ENCODE measurements around the gene RAB6B.

Gene RAB6B

GRCh38 chr3:133894353-133895207 is 1.1 kb downstream of the RAB6B start:
- no peak for DNase-seq (ENCODE audit: low read depth in 3 of 3)

DNA sequence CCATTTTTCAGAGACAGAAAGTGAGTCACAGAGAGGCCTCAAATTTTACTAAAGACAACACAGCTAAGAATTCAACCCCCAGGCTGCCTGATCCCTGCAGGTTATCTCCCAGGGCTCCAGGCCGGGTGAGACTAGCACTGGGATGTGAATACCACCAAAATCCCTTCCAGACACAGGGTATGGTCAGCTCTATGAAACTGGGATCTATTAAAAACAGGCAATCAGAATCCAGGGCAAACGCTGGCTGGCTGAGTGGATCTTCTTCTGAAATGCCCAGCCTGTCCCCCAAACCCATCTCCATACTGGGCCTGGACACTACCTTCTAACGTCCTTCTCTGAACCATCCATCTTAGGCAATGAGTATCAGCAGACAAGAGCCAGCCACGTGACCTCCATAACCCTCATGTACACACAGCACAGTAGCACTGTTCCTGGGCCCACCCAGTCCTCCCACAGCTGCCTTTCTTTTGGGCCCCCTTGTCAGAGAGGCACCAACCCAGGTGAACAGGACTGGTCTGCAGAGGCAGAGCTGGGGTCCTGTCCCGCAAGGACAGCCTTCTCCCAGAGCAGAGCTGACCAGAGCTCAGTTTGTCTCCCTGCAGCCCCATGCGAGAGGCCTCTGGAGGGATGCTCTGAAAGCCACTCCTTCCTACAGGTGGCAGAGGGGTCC is 1.9 kb downstream of the RAB6B start:
- DNase-seq (ENCODE audit: low read depth in 3 of 3) = no peak

- no peak for DNase-seq (ENCODE audit: low read depth in 3 of 3)
Measured at GRCh38 chr3:133892541-133893231, 3.0 kb downstream of the RAB6B start.

- DNase-seq (ENCODE audit: low read depth in 3 of 3) = no peak
Measured at GRCh38 chr3:133891662-133892378, 3.9 kb downstream of the RAB6B start.

- no peak for DNase-seq (ENCODE audit: low read depth in 3 of 3)
Measured at GRCh38 chr3:133890972-133891644, 4.6 kb downstream of the RAB6B start.

GRCh38 chr3:133890037-133890436 is 5.6 kb downstream of the RAB6B start:
- no peak for DNase-seq (ENCODE audit: low read depth in 3 of 3)

DNA sequence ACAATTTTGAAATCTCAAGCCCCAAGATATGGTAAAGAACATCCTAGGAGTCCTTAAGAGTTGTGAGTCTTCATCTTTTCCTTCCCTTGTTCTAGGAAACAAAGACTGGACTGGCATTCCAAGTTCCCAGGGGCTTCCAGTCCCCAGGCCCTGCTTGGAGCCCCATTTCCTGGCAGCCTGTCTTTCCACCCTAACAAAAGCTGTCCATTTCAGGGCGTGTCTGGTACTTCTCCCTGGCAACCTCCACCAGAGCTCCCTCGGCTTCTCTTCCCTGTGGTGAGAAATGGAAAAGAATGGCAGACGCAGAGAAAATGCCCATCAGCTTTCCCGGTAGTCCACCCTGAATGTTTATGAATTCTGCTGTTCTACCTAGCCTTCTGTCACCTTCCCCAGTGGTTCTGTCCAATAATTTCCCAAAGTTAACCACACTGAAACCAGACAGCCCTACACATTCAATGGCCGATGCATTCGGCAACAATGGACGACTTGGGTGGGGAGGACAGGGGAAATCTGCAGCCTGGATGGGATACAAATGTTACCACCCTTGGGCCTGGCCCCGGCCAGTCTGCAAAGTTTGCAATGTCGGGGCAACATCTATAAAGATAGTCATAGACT is 6.8 kb downstream of the RAB6B start:
- no peak for DNase-seq (ENCODE audit: low read depth in 3 of 3)

GRCh38 chr3:133887803-133888703 is 7.6 kb downstream of the RAB6B start:
- no peak for DNase-seq (ENCODE audit: low read depth in 3 of 3)

DNA sequence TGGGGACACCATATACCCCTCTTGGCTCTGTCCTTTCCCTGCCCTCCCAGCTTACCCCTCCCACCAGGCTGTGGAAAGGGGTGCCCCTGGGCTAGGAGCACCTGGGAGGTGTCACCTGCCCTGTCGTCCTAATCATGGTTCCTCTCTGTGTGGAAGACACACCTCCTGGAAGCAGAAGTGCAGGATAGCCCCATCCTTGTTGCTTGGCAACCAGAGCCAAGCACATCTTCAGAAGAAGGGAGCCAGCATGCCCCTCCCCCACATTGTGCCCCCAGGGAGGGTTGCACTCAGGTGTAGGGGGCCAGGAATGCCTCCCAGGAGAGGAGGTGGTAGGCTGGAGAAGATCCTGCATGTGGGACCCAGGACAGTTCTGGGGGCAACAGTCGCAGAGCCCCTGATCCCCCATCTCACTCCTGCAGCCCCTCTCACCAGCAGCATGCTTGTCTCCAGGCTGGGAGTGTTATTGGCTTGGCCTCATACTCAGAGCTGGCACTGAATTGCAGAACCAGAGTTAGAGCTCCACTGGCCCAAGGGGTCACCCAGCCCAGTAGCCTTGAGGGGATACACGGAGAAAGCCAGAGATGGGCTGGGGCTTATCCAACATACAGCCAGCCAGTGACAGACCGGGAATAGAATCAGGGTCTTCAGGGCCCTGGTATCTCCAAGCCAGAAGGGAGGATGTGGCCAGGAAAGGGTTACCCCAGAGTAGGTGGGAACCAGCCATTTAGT is 8.4 kb downstream of the RAB6B start:
- DNase-seq (ENCODE audit: low read depth in 3 of 3) = no peak

GRCh38 chr3:133886031-133886722 is 9.5 kb downstream of the RAB6B start:
- no peak for DNase-seq (ENCODE audit: low read depth in 3 of 3)

- no peak for DNase-seq (ENCODE audit: low read depth in 3 of 3)
Measured at GRCh38 chr3:133884887-133885711, 10.6 kb downstream of the RAB6B start.

- DNase-seq (ENCODE audit: low read depth in 3 of 3) = no peak
Measured at GRCh38 chr3:133884054-133884886, 11.4 kb downstream of the RAB6B start.

DNA sequence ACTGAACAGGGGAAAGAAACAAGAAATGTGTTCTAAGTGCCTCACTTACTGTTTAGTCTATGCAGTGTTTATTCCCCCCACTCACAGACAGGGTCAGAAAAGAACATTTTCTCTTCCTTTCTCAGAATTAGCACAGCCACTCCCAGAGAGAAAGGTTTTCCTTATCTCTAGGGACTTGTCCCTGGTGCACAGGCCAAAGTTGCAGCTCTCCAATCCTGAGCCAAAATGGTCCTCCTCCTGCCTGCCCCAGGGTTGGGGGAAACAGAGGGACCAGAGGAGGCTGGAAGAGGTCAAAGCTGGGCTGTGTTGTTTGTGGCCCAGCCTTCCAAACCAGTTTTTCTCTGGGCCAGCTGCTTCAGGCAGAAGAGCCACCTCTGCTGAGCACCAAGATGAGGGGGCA is 12.0 kb downstream of the RAB6B start:
- DNase-seq (ENCODE audit: low read depth in 3 of 3) = no peak

DNA sequence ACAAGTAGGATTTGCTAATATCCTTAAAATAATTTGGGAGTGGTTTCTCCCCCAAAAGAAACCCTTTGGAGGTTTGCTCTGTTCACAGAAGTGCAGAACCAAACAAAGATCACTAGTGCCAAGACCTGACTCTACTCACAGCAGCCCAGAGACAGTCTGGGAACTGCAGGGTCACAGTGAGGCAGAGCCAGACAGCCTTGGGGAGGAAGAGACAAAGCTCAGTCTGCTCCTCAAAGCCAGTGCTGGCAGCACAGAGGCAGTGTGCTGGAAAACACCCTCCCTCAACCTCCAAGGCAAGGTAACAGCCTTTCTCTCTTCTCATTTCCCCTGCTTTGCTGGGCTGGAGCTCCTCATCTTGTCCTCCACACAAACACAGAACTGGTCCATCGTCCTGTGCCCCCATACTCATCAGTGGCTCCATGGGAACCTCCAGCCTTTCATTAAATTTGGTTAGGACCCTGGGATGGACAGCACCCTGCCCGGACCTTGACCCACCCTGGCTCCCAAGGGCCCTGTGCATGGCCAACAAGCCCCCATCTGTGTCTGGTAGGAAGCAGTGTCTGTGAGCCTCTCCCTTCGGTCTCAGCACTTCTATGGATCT is 12.6 kb downstream of the RAB6B start:
- DNase-seq (ENCODE audit: low read depth in 3 of 3) = no peak

GRCh38 chr3:133881939-133882825 is 13.5 kb downstream of the RAB6B start:
- no peak for DNase-seq (ENCODE audit: low read depth in 3 of 3)
